HEK293 (cell line): ENCODE data around the gene SCN8A.
A peak's percentile ranks its signal among the peaks of the same experiment; 100 is the strongest.

Experiments
- CTCF ChIA-PET: fragments of 350-600 bp; formaldehyde crosslinking; extraction: SDS; loops from one replicate; lab custom pipeline; 2021; ENCODE audit warnings: antibody characterized with exemption; lab: Yijun Ruan, JAX
- POLR2A ChIA-PET: fragments of 300-600 bp; formaldehyde crosslinking; extraction: SDS; loops from one replicate; lab custom pipeline; 2020; ENCODE audit warnings: antibody characterized with exemption, inconsistent platforms; lab: Yijun Ruan, JAX
- H3K27ac ChIP-seq: fragments of 200-500 bp; sonication (Bioruptor generic); 2 replicates; pipeline ENCODE4 v1.5.1; 2014; ENCODE audit warnings: low read depth, low read length, control low read depth, inconsistent platforms; ENCODE audit errors: extremely low read depth
- H3K36me3 ChIP-seq, 2 experiments: fragments of 200-500 bp in 1 of 2; sonication (Bioruptor generic) in 1 of 2; 1 replicate in 1 of 2; 2 replicates in 1 of 2; pipeline ENCODE4 v1.5.1; 2014 to 2017; ENCODE audit warnings: inconsistent platforms in 2 of 2, low read length in 2 of 2; ENCODE audit not compliant: control insufficient read depth in 2 of 2, insufficient read depth in 1 of 2
- H3K4me1 ChIP-seq: fragments of 200-500 bp; sonication (Bioruptor generic); 2 replicates; pipeline ENCODE4 v1.5.1; 2014; ENCODE audit warnings: mild to moderate bottlenecking, low read length, inconsistent platforms; ENCODE audit not compliant: control insufficient read depth, insufficient read depth
- H3K4me3 ChIP-seq: 2 replicates; pipeline ENCODE4 v1.5.1; 2011; ENCODE audit warnings: low read depth, mild to moderate bottlenecking, control low read depth, low read length, moderate library complexity
- H3K9me3 ChIP-seq: fragments of 200-500 bp; sonication (Bioruptor generic); 2 replicates; pipeline ENCODE4 v1.5.1; 2014; ENCODE audit warnings: low read depth, low read length, inconsistent platforms; ENCODE audit not compliant: control insufficient read depth, insufficient read depth
- KLF7 ChIP-seq: fragments of 450-650 bp; formaldehyde crosslinking; IDR thresholded peaks from 2 replicates; pipeline ENCODE4 v1.5.1; 2016; ENCODE audit warnings: missing biosample characterization, missing genetic modification characterization, borderline replicate concordance
- MEIS1 ChIP-seq: sonication (generic); formaldehyde crosslinking; IDR thresholded peaks from 2 replicates; pipeline ENCODE4 v1.8.1; 2022; ENCODE audit warnings: missing genetic modification reagents, mild to moderate bottlenecking, borderline replicate concordance
- REST ChIP-seq: fragments of 450-650 bp; formaldehyde crosslinking; IDR thresholded peaks from 2 replicates; pipeline ENCODE4 v1.5.1; 2016; ENCODE audit warnings: missing biosample characterization, missing genetic modification characterization
- SP7 ChIP-seq: fragments of 450-650 bp; formaldehyde crosslinking; IDR thresholded peaks from 2 replicates; pipeline ENCODE4 v1.5.1; 2016; ENCODE audit warnings: missing biosample characterization, missing genetic modification characterization
- ZBTB20 ChIP-seq: fragments of 450-650 bp; formaldehyde crosslinking; IDR thresholded peaks from 2 replicates; pipeline ENCODE4 v1.5.1; 2016; ENCODE audit warnings: missing biosample characterization, missing genetic modification characterization
- ZBTB21 ChIP-seq: fragments of 450-650 bp; formaldehyde crosslinking; IDR thresholded peaks from 2 replicates; pipeline ENCODE4 v1.5.1; 2017; ENCODE audit warnings: missing biosample characterization, missing genetic modification characterization
- ZBTB7A ChIP-seq: fragments of 450-650 bp; formaldehyde crosslinking; IDR thresholded peaks from 2 replicates; pipeline ENCODE4 v1.5.1; 2016; ENCODE audit warnings: low read depth, missing biosample characterization, missing genetic modification characterization
- ZNF37A ChIP-seq: fragments of 450-650 bp; IDR thresholded peaks from 2 replicates; pipeline ENCODE4 v1.5.1; 2018; ENCODE audit warnings: missing biosample characterization, missing genetic modification characterization
- ZNF571 ChIP-seq: fragments of 450-650 bp; formaldehyde crosslinking; IDR thresholded peaks from 2 replicates; pipeline ENCODE4 v1.5.0; 2017; ENCODE audit warnings: missing biosample characterization, missing genetic modification characterization
- ZNF621 ChIP-seq: fragments of 450-650 bp; formaldehyde crosslinking; IDR thresholded peaks from 2 replicates; pipeline ENCODE4 v1.5.1; 2017; ENCODE audit warnings: missing biosample characterization, missing genetic modification characterization
- ZNF624 ChIP-seq: fragments of 450-650 bp; formaldehyde crosslinking; IDR thresholded peaks from 2 replicates; pipeline ENCODE4 v1.5.1; 2017; ENCODE audit warnings: missing biosample characterization, missing genetic modification characterization
- ZNF645 ChIP-seq: fragments of 450-650 bp; formaldehyde crosslinking; IDR thresholded peaks from 2 replicates; pipeline ENCODE4; 2016; ENCODE audit warnings: missing biosample characterization, missing genetic modification characterization
- ZNF677 ChIP-seq: fragments of 450-650 bp; IDR thresholded peaks from 2 replicates; pipeline ENCODE4 v1.5.0; 2018; ENCODE audit warnings: missing biosample characterization, mild to moderate bottlenecking, missing genetic modification characterization, moderate library complexity

SCN8A gene

GRCh38 chr12:51821440-51822260, 230.6 kb downstream of the SCN8A start:
- H3K36me3 ChIP-seq = no peaks in the 10 kb centered on the region
- ChIA-PET CTCF (interaction anchor here (0.7 to 1.0 kb wide), 4 partner anchors 9 to 402 kb away, joined by 3 to 12 read pairs (median 4); no protein-coding TSS in a partner anchor), POLR2A (interaction anchor here (1.0 to 1.3 kb wide), 2 partner anchors 11 to 17 kb away, joined by 3 to 6 read pairs; no protein-coding TSS in a partner anchor)
- no peak for TF ChIP-seq SP7 (tag by site-specific recombination)
- TF ChIP-seq ZNF571 = no peak
- no peaks in the 10 kb centered on the region for H3K4me1 ChIP-seq
- H3K9me3 ChIP-seq = no peaks in the 10 kb centered on the region
- peak overlapping the region; percentile 75; the same call in 1 of the 2 replicates for H3K27ac ChIP-seq
- peak overlapping the region; percentile 41 for H3K4me3 ChIP-seq

GRCh38 chr12:51822261-51822616, 231.2 kb downstream of the SCN8A start:
- H3K27ac ChIP-seq = no peak overlapping the region
- no peaks in the 10 kb centered on the region for H3K9me3 ChIP-seq
- ChIA-PET CTCF (interaction anchor here (0.7 to 4.7 kb wide), 2 partner anchors 289 to 402 kb away, joined by 3 to 54 read pairs; no protein-coding TSS in a partner anchor), POLR2A (no interaction called here)
- no peaks in the 10 kb centered on the region for H3K36me3 ChIP-seq
- H3K4me3 ChIP-seq = no peak overlapping the region
- no peaks in the 10 kb centered on the region for H3K4me1 ChIP-seq
- TF ChIP-seq REST (tag by site-specific recombination) (no peak), ZBTB21 (tag by site-specific recombination) (no peak), MEIS1 (CRISPR knock-in tag) (no peak), ZBTB7A (tag by site-specific recombination) (no peak), ZNF37A (tag by site-specific recombination) (no peak), KLF7 (no peak), ZBTB20 (no peak), ZNF677 (tag by site-specific recombination) (no peak)

- CTCF ChIA-PET = interaction anchor here (0.7 to 4.7 kb wide), 17 partner anchors 9 to 451 kb away, joined by 3 to 54 read pairs (median 5); partner anchors contain the start of gene SLC4A8
- POLR2A ChIA-PET = no interaction called here
- Histone ChIP-seq H3K4me1 (no peaks in the 10 kb centered on the region), H3K4me3 (no peak overlapping the region), H3K27ac (no peak overlapping the region), H3K36me3 (no peaks in the 10 kb centered on the region), H3K9me3 (no peaks in the 10 kb centered on the region)
- TF ChIP-seq ZNF621 (no peak), ZNF624 (tag by site-specific recombination) (no peak), ZNF645 (tag by site-specific recombination) (no peak), ZBTB20 (no peak)
- TF ChIP-seq, all 188 proteins: peak for 0
Observed at GRCh38 chr12:51822956-51823355, 231.9 kb downstream of the SCN8A start.
